Measurements from ENCODE around the gene PIK3AP1. TPM values are rescaled to one million over a fixed set of nuclear protein-coding genes. Genes with fewer than 3 reads are reported as not detected.
A peak's percentile ranks its signal among the peaks of the same experiment; 100 is the strongest.

The PIK3AP1 gene
- total RNA-seq, 1 experiment from 2014 or later = 1.7 TPM

- CTCF ChIA-PET = no interaction called here
Measured at GRCh38 chr10:96614515-96614914, 105.8 kb downstream of the PIK3AP1 start.

GRCh38 chr10:96613576-96613975 lies 106.7 kb downstream of the PIK3AP1 start:
- Histone ChIP-seq H3K4me2 (no peak overlapping the region), H3K27ac (no peak overlapping the region), H3K27me3 (ENCODE audit: insufficient read depth, low read depth) (no peaks in the 10 kb centered on the region), H3F3A (ENCODE audit: insufficient read depth, low read depth) (no peaks in the 10 kb centered on the region), H3K79me2 (ENCODE audit: low read depth) (no peaks in the 10 kb centered on the region), H3K36me3 (ENCODE audit: low read depth) (no peaks in the 10 kb centered on the region), H3K9me2 (ENCODE audit: insufficient read depth) (no peaks in the 10 kb centered on the region), H3K9me3 (ENCODE audit: insufficient read depth, low read depth) (no peaks in the 10 kb centered on the region), H2AFZ (no peak overlapping the region), H4K20me1 (ENCODE audit: insufficient read depth) (no peaks in the 10 kb centered on the region), H3K4me3 (no peak overlapping the region), H3K4me1 (replicated peaks; ENCODE audit: insufficient read depth) (no peaks in the 10 kb centered on the region; the same call in 1 of the 2 replicates)
- DNase-seq = no peak
- intact Hi-C loops (cut with micrococcal nuclease; ENCODE audit: unreplicated experiment) = no loop called here
- no TSS peak for BruUV-seq (replicated peaks)
- no peak for TF ChIP-seq CTCF (conservative IDR thresholded peaks at IDR 0.05)
- no peak for TF ChIP-seq EZH2 (IDR thresholded peaks at IDR 0.05; ENCODE audit: low read depth)
- CTCF ChIA-PET = no interaction called here
- POLR2A ChIA-PET (ENCODE audit: unreplicated experiment) = no interaction called here

More at GRCh38 chr10:96614515-96614914, 105.8 kb downstream of the PIK3AP1 start:
- peak; percentile 52 to 80 for DNase-seq
- no peak overlapping the region for H2AFZ ChIP-seq
- H3K36me3 ChIP-seq (ENCODE audit: low read depth) = no peaks in the 10 kb centered on the region
- POLR2A ChIA-PET (ENCODE audit: unreplicated experiment) = interaction anchor here (0.6 kb wide), 3 partner anchors 36 to 388 kb away, joined by 4 to 6 read pairs (median 4); no protein-coding TSS in a partner anchor
- no peak overlapping the region for H3K4me3 ChIP-seq
- BruUV-seq (replicated peaks) = no TSS peak
- no peaks in the 10 kb centered on the region for H3K9me2 ChIP-seq (ENCODE audit: insufficient read depth)
- H3K9me3 ChIP-seq (ENCODE audit: insufficient read depth, low read depth) = no peaks in the 10 kb centered on the region
- no peak for TF ChIP-seq EZH2 (IDR thresholded peaks at IDR 0.05; ENCODE audit: low read depth)
- no peak for TF ChIP-seq CTCF (conservative IDR thresholded peaks at IDR 0.05)
- H3K79me2 ChIP-seq (ENCODE audit: low read depth) = no peaks in the 10 kb centered on the region
- no peak overlapping the region for H3K27ac ChIP-seq
- no peaks in the 10 kb centered on the region for H4K20me1 ChIP-seq (ENCODE audit: insufficient read depth)
- intact Hi-C loops (cut with micrococcal nuclease; ENCODE audit: unreplicated experiment) = no loop called here
- H3K27me3 ChIP-seq (ENCODE audit: insufficient read depth, low read depth) = no peaks in the 10 kb centered on the region
- H3K4me1 ChIP-seq (replicated peaks; ENCODE audit: insufficient read depth) = no peaks in the 10 kb centered on the region; the same call in 1 of the 2 replicates
- no peaks in the 10 kb centered on the region for H3F3A ChIP-seq (ENCODE audit: insufficient read depth, low read depth)
- H3K4me2 ChIP-seq = no peak overlapping the region

- DNase-seq = no peak
- H3K36me3 ChIP-seq (ENCODE audit: low read depth) = no peaks in the 10 kb centered on the region
- no TSS peak for BruUV-seq (replicated peaks)
Measured at GRCh38 chr10:96612055-96612830, 108.1 kb downstream of the PIK3AP1 start.

More at GRCh38 chr10:96612055-96612830, 108.1 kb downstream of the PIK3AP1 start:
- no peak overlapping the region for H2AFZ ChIP-seq
- ChIA-PET POLR2A (ENCODE audit: unreplicated experiment) (no interaction called here), CTCF (no interaction called here)
- H3K79me2 ChIP-seq (ENCODE audit: low read depth) = no peaks in the 10 kb centered on the region
- no peak for TF ChIP-seq CTCF (conservative IDR thresholded peaks at IDR 0.05)
- TF ChIP-seq EZH2 (IDR thresholded peaks at IDR 0.05; ENCODE audit: low read depth) = no peak
- H3K27ac ChIP-seq = no peak overlapping the region
- H3K9me3 ChIP-seq (ENCODE audit: insufficient read depth, low read depth) = no peaks in the 10 kb centered on the region
- H3K4me3 ChIP-seq = no peak overlapping the region
- no peaks in the 10 kb centered on the region for H4K20me1 ChIP-seq (ENCODE audit: insufficient read depth)
- no peaks in the 10 kb centered on the region; the same call in 1 of the 2 replicates for H3K4me1 ChIP-seq (replicated peaks; ENCODE audit: insufficient read depth)
- no peak overlapping the region for H3K4me2 ChIP-seq
- H3F3A ChIP-seq (ENCODE audit: insufficient read depth, low read depth) = no peaks in the 10 kb centered on the region
- intact Hi-C loops (cut with micrococcal nuclease; ENCODE audit: unreplicated experiment) = no loop called here
- H3K27me3 ChIP-seq (ENCODE audit: insufficient read depth, low read depth) = no peaks in the 10 kb centered on the region
- no peaks in the 10 kb centered on the region for H3K9me2 ChIP-seq (ENCODE audit: insufficient read depth)
